Stimulated activated CD8-positive, alpha-beta memory T cell treated with anti-CD3 and anti-CD28 coated beads, Interleukin-15, amount 100 ng/mL, for 24 hours (primary cell): Measurements from ENCODE around the gene PLP2.
"Not testable (repeated sequence)": the region's sequence is repeated elsewhere in the genome, so short reads cannot be mapped to it uniquely, and the experiment has no call there.

ENCODE experiments used
- DNase-seq: peaks from one replicate; pipeline ENCODE4 v3.0.0-alpha.2; 2020; ENCODE audit warnings: low read depth

PLP2 gene

DNA sequence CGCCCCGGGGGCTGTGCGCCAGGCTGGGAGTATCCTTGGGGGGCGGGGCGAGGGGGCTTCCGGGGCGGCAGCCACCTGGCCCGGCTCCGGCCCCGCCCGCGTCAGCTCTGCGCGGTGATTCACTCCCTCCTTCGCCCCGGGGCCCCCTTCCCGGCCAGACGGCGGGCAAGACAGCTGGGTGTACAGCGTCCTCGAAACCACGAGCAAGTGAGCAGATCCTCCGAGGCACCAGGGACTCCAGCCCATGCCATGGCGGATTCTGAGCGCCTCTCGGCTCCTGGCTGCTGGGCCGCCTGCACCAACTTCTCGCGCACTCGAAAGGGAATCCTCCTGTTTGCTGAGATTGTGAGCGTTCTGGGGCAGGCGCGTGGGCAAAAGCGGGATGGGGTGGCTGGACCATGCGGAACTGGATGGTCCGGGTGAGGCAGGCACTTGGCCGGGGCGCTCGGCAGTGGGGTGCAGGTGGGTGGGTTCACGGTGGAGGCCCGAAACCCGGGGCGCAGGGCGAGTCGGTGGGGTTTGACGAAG lies at the start of gene PLP2:
PLP2 (plus strand) TSS at position 147 of the 528 bp plus-strand sequence; CDS start at position 250, 103 bp downstream.
- peak; percentile 43 for DNase-seq

GRCh38 chrX:49122499-49122898 lies 49.2 kb upstream of the PLP2 start:
- DNase-seq, result no peak

DNA sequence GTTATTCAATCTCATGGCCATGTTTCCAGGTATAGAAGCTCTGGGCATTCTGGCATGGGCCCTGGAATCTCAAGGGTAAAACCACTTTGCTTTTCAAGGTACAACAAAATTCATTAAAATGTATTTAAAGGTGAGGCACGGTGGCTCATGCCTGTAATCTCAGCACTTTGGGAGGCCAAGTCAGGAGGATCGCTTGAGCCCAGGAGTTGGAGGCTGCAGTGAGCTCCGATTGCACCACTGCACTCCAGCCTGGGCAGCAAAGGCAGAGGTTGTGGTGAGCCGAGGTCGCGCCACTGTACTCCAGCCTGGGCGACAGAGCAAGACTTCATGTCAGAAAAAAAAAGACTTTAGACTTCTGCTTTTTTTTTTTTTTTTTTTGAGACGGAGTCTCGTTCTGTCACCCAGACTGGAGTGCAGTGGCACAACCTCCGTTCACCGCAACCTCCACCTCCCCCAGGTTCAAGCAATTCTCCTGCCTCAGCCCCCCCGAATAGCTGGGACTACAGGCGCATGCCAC lies 43.9 kb upstream of the PLP2 start:
- DNase-seq, result not testable (repeated sequence)

- DNase-seq, result no peak
Observed at GRCh38 chrX:49129427-49129826, 42.3 kb upstream of the PLP2 start.

- not testable (repeated sequence) for DNase-seq
Observed at GRCh38 chrX:49132275-49132674, 39.4 kb upstream of the PLP2 start.

- DNase-seq, result no peak
Observed at GRCh38 chrX:49133759-49134158, 37.9 kb upstream of the PLP2 start.

GRCh38 chrX:49137492-49137891 lies 34.2 kb upstream of the PLP2 start:
- no peak for DNase-seq

- no peak for DNase-seq
Observed at GRCh38 chrX:49139713-49140112, 32.0 kb upstream of the PLP2 start.

DNA sequence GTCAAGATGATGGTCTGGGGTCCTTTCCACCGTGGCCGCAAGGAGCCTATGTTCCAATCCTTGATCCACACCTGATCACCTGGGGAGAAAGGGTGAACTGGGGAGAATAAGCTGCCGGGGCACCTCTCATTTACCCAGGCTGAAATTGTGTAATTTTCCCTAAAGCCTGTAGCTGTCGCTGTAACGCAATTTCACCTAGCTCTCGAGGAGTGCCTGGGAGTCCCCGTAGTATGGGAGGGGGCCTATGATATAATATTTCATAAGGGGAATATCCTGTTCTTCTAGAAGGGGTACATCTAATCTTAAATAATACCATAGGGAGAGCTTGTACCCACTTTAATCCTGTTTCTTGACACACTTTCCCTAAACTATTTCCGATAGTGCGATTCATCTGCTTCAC lies 29.4 kb upstream of the PLP2 start:
- not testable (repeated sequence) for DNase-seq

GRCh38 chrX:49143154-49143553 lies 28.5 kb upstream of the PLP2 start:
- not testable (repeated sequence) for DNase-seq

- no peak for DNase-seq
Observed at GRCh38 chrX:49147282-49147681, 24.4 kb upstream of the PLP2 start.

GRCh38 chrX:49147936-49148335 lies 23.8 kb upstream of the PLP2 start:
- DNase-seq, result no peak

GRCh38 chrX:49148390-49149100 lies 23.2 kb upstream of the PLP2 start:
- DNase-seq, result not testable (repeated sequence)

GRCh38 chrX:49149291-49149690 lies 22.4 kb upstream of the PLP2 start:
- DNase-seq, result not testable (repeated sequence)

GRCh38 chrX:49153467-49153866 lies 18.2 kb upstream of the PLP2 start:
- no peak for DNase-seq

- no peak for DNase-seq
Observed at GRCh38 chrX:49155243-49155899, 16.3 kb upstream of the PLP2 start.

DNA sequence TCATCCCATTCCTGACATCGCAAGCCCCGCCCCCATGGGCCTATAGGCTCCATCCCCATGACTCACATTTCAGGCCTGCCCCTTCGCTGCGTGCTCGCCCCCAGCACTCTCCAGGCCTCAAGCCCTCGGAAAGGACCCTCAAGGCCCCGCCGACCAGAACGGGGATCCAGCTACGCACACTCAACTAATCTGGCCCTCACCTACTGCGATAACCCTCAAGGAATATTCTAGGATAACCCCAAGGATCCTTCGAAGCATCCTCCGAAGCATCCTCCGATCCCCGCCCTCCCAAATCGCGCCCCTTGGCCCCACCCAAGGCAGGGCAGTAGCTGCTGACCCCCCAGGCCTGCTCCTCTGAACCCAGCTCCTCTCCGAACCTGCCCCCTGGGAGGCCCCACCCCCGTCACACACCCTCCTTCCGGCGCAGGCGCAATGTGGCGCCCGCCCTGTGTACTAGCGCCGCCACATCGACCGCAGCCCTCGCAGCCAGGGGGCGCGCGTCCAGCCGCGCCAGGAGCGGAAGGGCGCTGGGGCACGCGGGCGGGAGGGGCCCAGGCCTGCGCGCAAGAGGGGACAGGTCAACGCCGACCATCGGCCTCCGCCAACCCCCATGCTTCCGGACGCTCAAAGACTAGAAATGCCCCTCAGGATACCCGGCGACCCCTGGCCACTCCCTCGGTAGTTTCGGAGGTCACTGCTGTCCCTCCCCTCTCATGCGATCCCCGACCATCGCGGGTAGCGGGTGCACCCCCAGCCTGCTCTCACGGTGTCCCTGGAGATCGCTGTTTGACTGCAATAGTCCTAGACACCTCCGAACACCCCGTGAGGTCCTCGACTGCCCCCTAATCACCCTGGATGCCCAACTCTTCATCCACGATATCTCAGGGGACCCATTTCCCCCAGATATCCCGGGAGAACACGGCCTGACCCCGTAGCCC lies 15.5 kb upstream of the PLP2 start:
- DNase-seq, result peak; percentile 62

DNA sequence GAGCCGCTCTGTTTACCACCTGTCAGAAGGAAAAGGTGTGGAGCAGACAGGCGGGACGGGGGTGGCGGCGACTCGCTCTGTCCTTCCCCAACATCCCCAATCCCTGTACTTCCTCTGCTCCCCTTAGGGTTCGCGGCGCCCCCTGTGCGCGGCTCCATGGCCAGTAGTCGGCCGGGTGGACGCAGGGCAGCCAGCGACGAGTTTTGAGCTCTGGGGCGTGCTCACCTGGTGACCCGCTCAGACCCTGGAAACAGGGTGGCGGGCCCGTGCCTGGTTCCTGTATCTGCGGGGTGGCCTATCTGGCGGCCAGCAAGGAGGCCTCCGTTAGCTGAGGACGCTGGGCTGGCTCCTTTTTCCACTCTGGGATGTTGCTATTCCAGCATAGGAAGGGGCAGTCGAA lies 14.5 kb upstream of the PLP2 start:
- DNase-seq, result no peak

GRCh38 chrX:49160908-49161307 lies 10.8 kb upstream of the PLP2 start:
- DNase-seq, result no peak

DNA sequence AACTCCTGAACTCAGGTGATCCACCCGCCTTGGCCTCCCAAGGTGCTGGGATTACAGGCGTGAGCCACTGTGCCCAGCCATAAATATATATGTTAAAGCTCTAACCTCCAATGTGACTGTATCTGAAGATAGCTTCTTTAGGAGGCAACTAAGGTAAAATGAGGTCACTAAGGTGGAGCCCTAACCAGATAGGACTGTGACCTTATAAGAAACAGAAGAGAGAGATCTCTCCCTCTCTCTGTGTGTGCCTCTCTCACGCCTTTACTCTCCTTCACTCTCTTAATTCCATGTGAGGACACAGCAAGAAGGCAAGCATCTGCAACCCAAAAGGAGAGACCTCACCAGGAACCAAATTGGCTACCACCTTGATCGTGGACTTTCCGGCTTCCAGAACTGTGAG lies 10.1 kb upstream of the PLP2 start:
- DNase-seq, result no peak

GRCh38 chrX:49162620-49163019 lies 9.1 kb upstream of the PLP2 start, which contains the start of gene MAGIX:
Gene MAGIX (plus strand): TSS chrX:49162758. CDS start chrX:49162890, 132 bp downstream.
- DNase-seq, result no peak
